ENCODE measurements around the gene PLB1. TPM values are rescaled to one million over a fixed set of nuclear protein-coding genes. Genes with fewer than 3 reads are reported as not detected.

PLB1 gene
- total RNA-seq: 10 to 100 TPM; 19.2 to 29.6 TPM

DNA sequence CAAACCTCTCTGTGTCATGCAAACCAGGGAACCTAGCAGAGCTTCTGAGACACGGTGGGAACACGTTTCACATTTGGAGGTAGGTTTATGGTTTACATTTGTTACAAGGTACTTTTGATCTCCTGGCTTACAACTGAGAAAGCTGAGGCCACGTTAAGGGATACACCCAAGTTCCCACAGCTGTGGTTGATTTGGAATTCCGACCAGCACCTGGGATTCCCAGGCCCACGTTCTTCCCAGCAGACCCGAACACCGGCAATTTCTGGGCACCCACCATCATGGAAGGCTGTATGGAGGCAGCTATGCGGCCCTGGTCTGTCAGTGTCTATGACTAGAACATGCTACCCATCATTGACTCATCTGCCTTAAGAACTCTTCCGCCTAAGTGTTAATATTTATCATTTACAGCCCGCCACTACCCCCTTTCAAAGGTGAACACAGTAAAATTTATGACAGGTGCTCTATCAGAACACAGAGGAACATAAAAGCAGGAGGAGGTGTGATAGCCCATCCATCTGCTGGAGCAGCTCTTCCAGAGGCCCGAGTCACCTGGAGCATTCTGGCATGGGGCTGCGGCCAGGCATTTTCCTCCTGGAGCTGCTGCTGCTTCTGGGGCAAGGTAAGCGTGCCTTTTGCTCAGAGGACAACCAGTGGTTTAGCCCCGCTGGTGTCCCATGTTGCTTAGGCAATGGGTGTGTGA, at the start of gene PLB1:
Gene PLB1 (plus strand): TSS at position 510 of the 700 bp plus-strand sequence. CDS start 55 bp downstream, at position 565.
- no peak for DNase-seq (ENCODE audit: low spot score)
- Histone ChIP-seq H3K27me3 (replicated peaks; ENCODE audit: insufficient read depth) (no peaks in the 10 kb centered on the region), H3K4me1 (ENCODE audit: control insufficient read depth in 1 of 2, low read depth in 2 of 2) (no peaks in the 10 kb centered on the region), H3K36me3 (no peaks in the 10 kb centered on the region), H3K9me3 (no peaks in the 10 kb centered on the region), H3K27ac (no peak within 1 kb of the TSS), H3K4me3 (no peak within 1 kb of the TSS)
- no peak for ATAC-seq (ENCODE audit: insufficient number of reproducible peaks, low FRiP score, low read depth)
- TF ChIP-seq, protein P1, sequence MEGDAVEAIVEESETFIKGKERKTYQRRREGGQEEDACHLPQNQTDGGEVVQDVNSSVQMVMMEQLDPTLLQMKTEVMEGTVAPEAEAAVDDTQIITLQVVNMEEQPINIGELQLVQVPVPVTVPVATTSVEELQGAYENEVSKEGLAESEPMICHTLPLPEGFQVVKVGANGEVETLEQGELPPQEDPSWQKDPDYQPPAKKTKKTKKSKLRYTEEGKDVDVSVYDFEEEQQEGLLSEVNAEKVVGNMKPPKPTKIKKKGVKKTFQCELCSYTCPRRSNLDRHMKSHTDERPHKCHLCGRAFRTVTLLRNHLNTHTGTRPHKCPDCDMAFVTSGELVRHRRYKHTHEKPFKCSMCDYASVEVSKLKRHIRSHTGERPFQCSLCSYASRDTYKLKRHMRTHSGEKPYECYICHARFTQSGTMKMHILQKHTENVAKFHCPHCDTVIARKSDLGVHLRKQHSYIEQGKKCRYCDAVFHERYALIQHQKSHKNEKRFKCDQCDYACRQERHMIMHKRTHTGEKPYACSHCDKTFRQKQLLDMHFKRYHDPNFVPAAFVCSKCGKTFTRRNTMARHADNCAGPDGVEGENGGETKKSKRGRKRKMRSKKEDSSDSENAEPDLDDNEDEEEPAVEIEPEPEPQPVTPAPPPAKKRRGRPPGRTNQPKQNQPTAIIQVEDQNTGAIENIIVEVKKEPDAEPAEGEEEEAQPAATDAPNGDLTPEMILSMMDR (IDR thresholded peaks at IDR 0.05): no peak

DNA sequence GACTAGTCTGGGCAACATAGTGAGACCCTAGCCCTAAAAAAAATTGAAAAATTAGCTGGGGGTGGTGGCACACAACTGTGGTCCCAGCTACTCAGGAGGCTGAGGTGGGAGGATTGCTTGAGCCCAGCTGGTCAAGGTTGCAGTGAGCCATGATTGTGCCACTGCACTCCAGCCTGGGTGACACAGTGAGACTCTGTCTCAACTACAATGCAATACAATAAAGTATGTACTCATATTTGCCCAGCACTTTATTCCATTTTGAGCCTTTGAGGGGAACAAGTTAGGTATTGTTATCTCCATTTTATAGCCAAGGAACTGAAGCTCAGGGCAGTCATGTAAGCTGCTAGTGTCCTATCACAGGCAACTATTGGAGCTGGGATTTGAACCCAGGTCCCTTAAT, 49.3 kb upstream of the PLB1 start:
- H3K4me1 ChIP-seq (ENCODE audit: control insufficient read depth in 1 of 2, low read depth in 2 of 2): no peaks in the 10 kb centered on the region
- H3K9me3 ChIP-seq: no peaks in the 10 kb centered on the region
- no peaks in the 10 kb centered on the region for H3K27me3 ChIP-seq (replicated peaks; ENCODE audit: insufficient read depth)
- DNase-seq (ENCODE audit: low spot score) (no peak), ATAC-seq (ENCODE audit: insufficient number of reproducible peaks, low FRiP score, low read depth) (no peak)
- TF ChIP-seq, protein P1 (IDR thresholded peaks at IDR 0.05): no peak
- H3K4me3 ChIP-seq: no peak overlapping the region
- no peaks in the 10 kb centered on the region for H3K36me3 ChIP-seq
- H3K27ac ChIP-seq: no peak overlapping the region

GRCh38 chr2:28447086-28447485, 48.8 kb upstream of the PLB1 start:
- TF ChIP-seq, protein P1 (IDR thresholded peaks at IDR 0.05): no peak
- H3K27ac ChIP-seq: no peak overlapping the region
- H3K27me3 ChIP-seq (replicated peaks; ENCODE audit: insufficient read depth): no peaks in the 10 kb centered on the region
- H3K4me1 ChIP-seq (ENCODE audit: control insufficient read depth in 1 of 2, low read depth in 2 of 2): no peaks in the 10 kb centered on the region
- DNase-seq (ENCODE audit: low spot score) (no peak), ATAC-seq (ENCODE audit: insufficient number of reproducible peaks, low FRiP score, low read depth) (no peak)
- no peak overlapping the region for H3K4me3 ChIP-seq
- no peaks in the 10 kb centered on the region for H3K36me3 ChIP-seq
- H3K9me3 ChIP-seq: no peaks in the 10 kb centered on the region

DNA sequence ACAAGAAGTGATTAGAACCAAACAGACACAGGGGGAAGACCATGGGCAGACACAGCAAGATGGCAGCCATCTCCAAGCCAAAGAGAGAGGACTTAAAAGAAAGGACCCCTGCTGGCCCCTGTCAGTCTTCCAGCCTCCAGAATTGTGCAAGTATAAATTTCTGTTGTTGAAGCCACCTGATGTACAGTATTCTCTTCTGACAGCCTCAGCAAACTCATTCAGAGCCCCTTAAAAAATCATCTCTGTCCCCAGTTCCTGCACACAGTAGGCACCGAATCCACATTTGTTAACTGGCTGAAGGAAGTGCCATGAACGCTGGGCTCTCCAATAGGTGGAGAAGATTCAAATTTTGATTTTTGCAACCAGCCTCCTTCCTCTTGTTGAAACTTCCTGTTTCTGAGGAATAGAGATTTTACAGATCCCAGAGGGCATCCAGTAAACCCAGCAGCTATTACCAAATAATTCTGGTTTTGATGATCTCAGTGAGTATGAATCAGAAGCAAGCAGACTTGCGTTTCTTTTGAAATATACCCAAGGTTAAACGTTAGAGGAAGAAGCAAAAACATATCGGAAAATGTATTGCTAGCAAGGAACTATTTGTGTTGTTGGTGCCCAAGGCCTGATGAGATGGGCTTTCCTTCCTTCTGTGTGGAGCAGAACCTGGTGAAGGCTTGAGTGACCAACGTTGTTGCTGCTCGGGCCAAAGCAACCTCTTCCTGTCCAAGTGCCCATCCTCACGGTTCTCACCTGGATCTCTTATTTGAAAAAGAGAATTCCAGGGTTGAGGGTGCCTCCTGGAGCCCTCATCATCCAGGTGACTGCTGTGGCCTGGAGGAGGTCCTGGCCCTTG, 47.7 kb upstream of the PLB1 start:
- Histone ChIP-seq H3K36me3 (no peaks in the 10 kb centered on the region), H3K27me3 (replicated peaks; ENCODE audit: insufficient read depth) (no peaks in the 10 kb centered on the region), H3K4me1 (ENCODE audit: control insufficient read depth in 1 of 2, low read depth in 2 of 2) (no peaks in the 10 kb centered on the region), H3K27ac (peak overlapping the region in 1 of 2 donors; percentile 64), H3K4me3 (no peak overlapping the region), H3K9me3 (no peaks in the 10 kb centered on the region)
- TF ChIP-seq, protein P1 (IDR thresholded peaks at IDR 0.05): no peak
- ATAC-seq (ENCODE audit: insufficient number of reproducible peaks, low FRiP score, low read depth) (no peak), DNase-seq (ENCODE audit: low spot score) (no peak)

DNA sequence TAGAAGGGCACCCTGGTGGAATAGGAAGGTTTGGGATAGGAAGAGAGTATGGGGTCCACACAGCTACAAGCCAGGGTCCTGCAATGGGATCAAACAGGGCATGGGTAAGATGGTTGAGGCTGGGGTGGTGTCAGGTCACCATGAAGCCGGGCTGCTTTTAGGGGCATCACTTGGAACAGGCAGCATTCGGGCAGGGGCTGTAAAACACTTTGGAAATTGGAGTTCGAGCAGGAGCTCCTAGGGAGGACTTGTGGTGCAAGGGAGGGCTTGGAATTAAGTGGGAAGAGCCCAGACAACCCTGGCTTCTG, 47.1 kb upstream of the PLB1 start:
- Histone ChIP-seq H3K36me3 (no peaks in the 10 kb centered on the region), H3K27ac (peak overlapping the region in 1 of 2 donors; percentile 64)

More for the DNA sequence above, 47.1 kb upstream of the PLB1 start:
- DNase-seq (ENCODE audit: low spot score) (no peak), ATAC-seq (ENCODE audit: insufficient number of reproducible peaks, low FRiP score, low read depth) (no peak)
- H3K9me3 ChIP-seq: no peaks in the 10 kb centered on the region
- no peaks in the 10 kb centered on the region for H3K27me3 ChIP-seq (replicated peaks; ENCODE audit: insufficient read depth)
- H3K4me3 ChIP-seq: no peak overlapping the region
- H3K4me1 ChIP-seq (ENCODE audit: control insufficient read depth in 1 of 2, low read depth in 2 of 2): no peaks in the 10 kb centered on the region
- TF ChIP-seq, protein P1 (IDR thresholded peaks at IDR 0.05): no peak

All from thoracic aorta (tissue), 2 donors.